Nephron (organoid): Measurements from ENCODE around the gene NUDCD2.
"Not testable (repeated sequence)": the region's sequence is repeated elsewhere in the genome, so short reads cannot be mapped to it uniquely, and the experiment has no call there.

Experiments
- H3K27ac Mint-ChIP-seq, 3 experiments: 2 replicates each; pipeline ENCODE4 v1.8.0; 2020; ENCODE audit warnings: mixed read lengths in 3 of 3, mild to moderate bottlenecking in 2 of 3, moderate library complexity in 1 of 3
- H3K27me3 Mint-ChIP-seq: 2 replicates; pipeline ENCODE4 v1.8.0; 2021; ENCODE audit warnings: low read depth, mild to moderate bottlenecking, moderate library complexity, mixed read lengths
- H3K36me3 Mint-ChIP-seq: 2 replicates; pipeline ENCODE4 v1.8.0; 2020; ENCODE audit warnings: low read depth, mixed read lengths
- H3K4me1 Mint-ChIP-seq: 2 replicates; pipeline ENCODE4 v1.8.0; 2020; ENCODE audit warnings: mixed read lengths
- H3K4me3 Mint-ChIP-seq, 3 experiments: 2 replicates each; pipeline ENCODE4 v1.8.0; 2020; ENCODE audit warnings: mild to moderate bottlenecking in 3 of 3, mixed read lengths in 3 of 3, moderate library complexity in 2 of 3
- H3K9me3 Mint-ChIP-seq: 2 replicates; pipeline ENCODE4 v1.8.0; 2020; ENCODE audit warnings: mixed read lengths
- TF ChIP-seq, protein P1 (sequence below), 3 experiments: fragments of 200-600 bp; sonication (generic); IDR thresholded peaks; one replicate each; pipeline ENCODE4 v1.5.0; 2021; ENCODE audit warnings: antibody characterized with exemption in 3 of 3; ENCODE audit not compliant: unreplicated experiment in 3 of 3

Gene NUDCD2

DNA sequence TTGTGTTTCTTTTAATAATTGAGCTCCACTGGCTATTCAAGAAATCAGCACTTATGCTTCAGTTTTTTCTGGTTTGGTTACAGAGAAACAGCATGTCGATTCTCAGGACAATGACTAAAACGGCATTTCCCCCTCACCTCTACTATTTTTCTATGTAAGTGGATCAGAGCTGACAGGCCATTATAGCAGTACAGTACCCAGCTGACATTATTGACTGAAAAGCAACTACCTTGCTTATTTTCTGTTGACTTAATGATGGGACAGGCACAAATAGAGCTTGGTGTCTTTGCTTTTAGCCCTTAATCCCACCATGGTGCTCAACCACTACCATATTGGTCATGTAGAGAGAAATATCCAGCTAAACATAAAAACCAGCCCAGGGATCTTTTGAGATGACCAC, 57.9 kb downstream of the NUDCD2 start:
- Mint-ChIP-seq H3K27ac (no peak overlapping the region), H3K4me3 (no peak overlapping the region), H3K9me3 (no peaks in the 10 kb centered on the region), H3K4me1 (no peaks in the 10 kb centered on the region), H3K36me3 (no peaks in the 10 kb centered on the region), H3K27me3 (no peaks in the 10 kb centered on the region)
- TF ChIP-seq, protein P1, sequence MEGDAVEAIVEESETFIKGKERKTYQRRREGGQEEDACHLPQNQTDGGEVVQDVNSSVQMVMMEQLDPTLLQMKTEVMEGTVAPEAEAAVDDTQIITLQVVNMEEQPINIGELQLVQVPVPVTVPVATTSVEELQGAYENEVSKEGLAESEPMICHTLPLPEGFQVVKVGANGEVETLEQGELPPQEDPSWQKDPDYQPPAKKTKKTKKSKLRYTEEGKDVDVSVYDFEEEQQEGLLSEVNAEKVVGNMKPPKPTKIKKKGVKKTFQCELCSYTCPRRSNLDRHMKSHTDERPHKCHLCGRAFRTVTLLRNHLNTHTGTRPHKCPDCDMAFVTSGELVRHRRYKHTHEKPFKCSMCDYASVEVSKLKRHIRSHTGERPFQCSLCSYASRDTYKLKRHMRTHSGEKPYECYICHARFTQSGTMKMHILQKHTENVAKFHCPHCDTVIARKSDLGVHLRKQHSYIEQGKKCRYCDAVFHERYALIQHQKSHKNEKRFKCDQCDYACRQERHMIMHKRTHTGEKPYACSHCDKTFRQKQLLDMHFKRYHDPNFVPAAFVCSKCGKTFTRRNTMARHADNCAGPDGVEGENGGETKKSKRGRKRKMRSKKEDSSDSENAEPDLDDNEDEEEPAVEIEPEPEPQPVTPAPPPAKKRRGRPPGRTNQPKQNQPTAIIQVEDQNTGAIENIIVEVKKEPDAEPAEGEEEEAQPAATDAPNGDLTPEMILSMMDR (IDR thresholded peaks at IDR 0.05; ENCODE audit: unreplicated experiment in 3 of 3) = no peak

DNA sequence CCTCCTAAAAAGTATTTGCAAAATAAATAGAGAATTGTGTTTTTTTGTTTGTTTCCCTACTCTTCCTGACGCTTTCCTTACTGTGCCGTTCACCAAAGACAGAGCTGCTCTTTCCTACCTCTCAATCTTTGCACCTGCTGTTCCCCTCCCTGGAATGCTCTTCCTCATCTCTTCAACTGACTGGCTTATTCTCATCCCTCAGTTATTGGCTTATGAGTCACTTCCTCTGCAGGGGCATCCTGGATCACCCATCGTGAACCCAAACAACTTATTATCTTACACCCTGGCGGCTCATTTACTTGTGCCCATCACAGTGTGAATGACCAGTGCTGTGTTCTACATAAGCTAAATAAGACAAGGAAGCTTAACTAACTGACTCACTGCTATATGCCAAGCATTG, 58.6 kb downstream of the NUDCD2 start:
- Mint-ChIP-seq H3K4me3 (no peak overlapping the region), H3K9me3 (no peaks in the 10 kb centered on the region), H3K27me3 (no peaks in the 10 kb centered on the region), H3K36me3 (no peaks in the 10 kb centered on the region), H3K27ac (no peak overlapping the region), H3K4me1 (no peaks in the 10 kb centered on the region)
- TF ChIP-seq, protein P1 (IDR thresholded peaks at IDR 0.05; ENCODE audit: unreplicated experiment in 3 of 3) = no peak

DNA sequence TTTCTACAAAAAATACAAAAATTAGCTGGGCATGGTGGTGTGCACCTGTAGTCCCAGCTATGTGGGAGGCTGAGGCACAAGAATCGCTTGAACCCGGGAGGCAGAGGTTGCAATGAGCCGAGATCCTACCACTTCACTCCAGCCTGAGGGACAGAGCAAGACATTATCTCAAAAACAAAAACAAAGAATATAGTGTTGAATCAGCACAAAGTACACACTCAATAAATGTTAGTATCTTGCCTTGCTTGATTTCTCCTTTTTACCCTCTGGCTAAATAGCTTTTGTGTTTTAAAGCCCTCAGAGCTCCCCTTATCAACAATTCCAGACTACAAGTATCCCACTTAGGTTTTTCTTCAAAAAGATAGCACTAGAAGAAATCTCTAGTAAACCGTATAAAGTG, 60.0 kb downstream of the NUDCD2 start:
- H3K9me3 Mint-ChIP-seq = no peaks in the 10 kb centered on the region
- no peaks in the 10 kb centered on the region for H3K4me1 Mint-ChIP-seq
- H3K27me3 Mint-ChIP-seq = no peaks in the 10 kb centered on the region
- no peak overlapping the region for H3K27ac Mint-ChIP-seq
- H3K36me3 Mint-ChIP-seq = no peaks in the 10 kb centered on the region
- no peak overlapping the region for H3K4me3 Mint-ChIP-seq
- TF ChIP-seq, protein P1 (IDR thresholded peaks at IDR 0.05; ENCODE audit: unreplicated experiment in 3 of 3) = no peak

DNA sequence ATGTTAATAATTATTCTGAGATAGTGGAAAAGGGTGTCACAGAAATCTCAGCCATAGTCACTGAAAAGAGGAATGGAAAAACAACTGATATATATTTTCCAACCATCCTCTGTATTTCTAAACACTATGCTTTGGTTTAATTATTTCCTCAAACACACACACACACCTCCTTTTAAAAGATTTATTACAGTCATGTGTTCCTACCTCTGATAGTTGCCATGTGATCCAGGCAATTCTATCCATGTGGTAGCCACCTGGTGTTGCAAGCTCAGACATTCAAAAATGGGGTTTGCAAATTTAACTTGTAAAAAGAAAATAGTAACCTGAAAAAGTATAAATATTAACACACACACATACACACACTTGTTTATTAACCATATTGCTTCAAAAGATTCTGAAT, 62.5 kb downstream of the NUDCD2 start:
- TF ChIP-seq, protein P1 (IDR thresholded peaks at IDR 0.05; ENCODE audit: unreplicated experiment in 3 of 3) = no peak
- Mint-ChIP-seq H3K36me3 (no peaks in the 10 kb centered on the region), H3K4me1 (no peaks in the 10 kb centered on the region), H3K27ac (peak overlapping the region in 1 of 3 experiments; percentile 26), H3K27me3 (no peaks in the 10 kb centered on the region), H3K9me3 (peaks cover 14% of the 10 kb centered on the region), H3K4me3 (no peak overlapping the region)

DNA sequence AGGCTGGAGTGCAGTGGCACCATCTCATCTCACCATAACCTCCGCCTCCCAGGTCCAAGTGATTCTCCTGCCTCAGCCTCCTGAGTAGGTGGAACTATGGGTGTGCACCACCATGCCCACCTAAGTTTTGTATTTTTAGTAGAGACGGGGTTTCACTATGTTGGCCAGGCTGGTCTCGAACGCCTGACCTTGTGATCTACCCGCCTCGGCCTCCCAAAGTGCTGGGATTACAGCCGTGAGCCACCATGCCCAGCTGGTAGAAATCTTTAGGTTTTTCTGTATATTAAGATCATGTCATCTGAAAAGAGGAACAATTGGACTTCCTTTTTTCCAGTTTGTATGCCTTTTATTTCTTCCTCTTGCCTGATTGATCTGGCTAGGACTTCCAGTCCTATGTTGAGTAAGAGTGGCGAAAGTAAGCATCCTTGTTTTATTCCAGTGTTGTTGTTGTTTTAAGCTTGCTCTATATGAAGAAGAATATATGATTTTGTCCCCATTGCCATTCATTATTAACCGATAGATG, 63.0 kb downstream of the NUDCD2 start:
- H3K27ac Mint-ChIP-seq, H3K27me3 Mint-ChIP-seq, H3K36me3 Mint-ChIP-seq, H3K4me1 Mint-ChIP-seq, H3K4me3 Mint-ChIP-seq: not testable (repeated sequence)
- H3K9me3 Mint-ChIP-seq = peaks cover 14% of the 10 kb centered on the region
